DMS153 (cell line): ENCODE data around the gene IFT25.

ENCODE experiments used
- DNase-seq: peaks from one replicate; lab custom pipeline; 2025; lab: John Stamatoyannopoulos, UW

The IFT25 gene

GRCh38 chr1:53927376-53927881 lies 18.1 kb downstream of the IFT25 start:
- DNase-seq: no peak

GRCh38 chr1:53919675-53920066 lies 25.8 kb downstream of the IFT25 start:
- no peak for DNase-seq

- no peak for DNase-seq
Measured at GRCh38 chr1:53918343-53918742, 27.2 kb downstream of the IFT25 start.

GRCh38 chr1:53913352-53914033 lies 32.0 kb downstream of the IFT25 start:
- DNase-seq: no peak

GRCh38 chr1:53911442-53911841 lies 34.1 kb downstream of the IFT25 start:
- DNase-seq: no peak

GRCh38 chr1:53909946-53910345 lies 35.6 kb downstream of the IFT25 start:
- DNase-seq: no peak

GRCh38 chr1:53906121-53906520 lies 39.4 kb downstream of the IFT25 start:
- DNase-seq: no peak

- DNase-seq: no peak
Measured at GRCh38 chr1:53905509-53905908, 40.0 kb downstream of the IFT25 start.

GRCh38 chr1:53902235-53903138 lies 43.0 kb downstream of the IFT25 start:
- DNase-seq: no peak

- DNase-seq: no peak
Measured at GRCh38 chr1:53899708-53900107, 45.8 kb downstream of the IFT25 start.

GRCh38 chr1:53899206-53899628 lies 46.3 kb downstream of the IFT25 start:
- no peak for DNase-seq

GRCh38 chr1:53896635-53897229 lies 48.8 kb downstream of the IFT25 start:
- DNase-seq: no peak

GRCh38 chr1:53895421-53895820 lies 50.1 kb downstream of the IFT25 start:
- DNase-seq: no peak

GRCh38 chr1:53894644-53895043 lies 50.9 kb downstream of the IFT25 start:
- DNase-seq: no peak

- no peak for DNase-seq
Measured at GRCh38 chr1:53893999-53894636, 51.4 kb downstream of the IFT25 start, which contains the start of gene DIO1. DIO1 (plus strand) TSS chr1:53894187; CDS start chr1:53894211, 24 bp downstream.

GRCh38 chr1:53892911-53893310 lies 52.6 kb downstream of the IFT25 start:
- DNase-seq: no peak

GRCh38 chr1:53891678-53892077 lies 53.8 kb downstream of the IFT25 start:
- DNase-seq: no peak

- no peak for DNase-seq
Measured at GRCh38 chr1:53891018-53891417, 54.5 kb downstream of the IFT25 start.

- DNase-seq: no peak
Measured at GRCh38 chr1:53890522-53890941, 55.0 kb downstream of the IFT25 start.

GRCh38 chr1:53889304-53890298 lies 55.9 kb downstream of the IFT25 start, which contains the start of gene YIPF1:
YIPF1 (minus strand) TSS chr1:53889797; CDS start chr1:53888937, 860 bp downstream.
- peak; percentile 83 for DNase-seq

- no peak for DNase-seq
Measured at GRCh38 chr1:53888681-53889080, 56.8 kb downstream of the IFT25 start.
